ENCODE measurements around the gene PTPRT.

The PTPRT gene

GRCh38 chr20:42734660-42735368 is 454.9 kb downstream of the PTPRT start:
- DNase-seq (ENCODE audit: insufficient read length) (no peak), FAIRE-seq (no peak)
- TF ChIP-seq POLR2A (IDR thresholded peaks at IDR 0.05; ENCODE audit: low read depth, low read length) (no peak), POLR2AphosphoS5 (IDR thresholded peaks at IDR 0.05; ENCODE audit: low read depth, low read length) (no peak), TAF1 (IDR thresholded peaks at IDR 0.05; ENCODE audit: borderline replicate concordance, low read depth, low read length) (no peak)

- FAIRE-seq, result no peak
- no peak for TF ChIP-seq POLR2A (IDR thresholded peaks at IDR 0.05; ENCODE audit: low read depth, low read length)
- TF ChIP-seq POLR2AphosphoS5 (IDR thresholded peaks at IDR 0.05; ENCODE audit: low read depth, low read length), result no peak
- TF ChIP-seq TAF1 (IDR thresholded peaks at IDR 0.05; ENCODE audit: borderline replicate concordance, low read depth, low read length), result no peak
- DNase-seq (ENCODE audit: insufficient read length), result no peak
Measured at GRCh38 chr20:42721923-42722322, 467.8 kb downstream of the PTPRT start.

GRCh38 chr20:42714298-42715141 is 475.2 kb downstream of the PTPRT start:
- no peak for TF ChIP-seq POLR2A (IDR thresholded peaks at IDR 0.05; ENCODE audit: low read depth, low read length)
- TF ChIP-seq TAF1 (IDR thresholded peaks at IDR 0.05; ENCODE audit: borderline replicate concordance, low read depth, low read length), result no peak
- TF ChIP-seq POLR2AphosphoS5 (IDR thresholded peaks at IDR 0.05; ENCODE audit: low read depth, low read length), result no peak
- DNase-seq (ENCODE audit: insufficient read length), result no peak
- FAIRE-seq, result no peak

- TF ChIP-seq TAF1 (IDR thresholded peaks at IDR 0.05; ENCODE audit: borderline replicate concordance, low read depth, low read length), result no peak
- TF ChIP-seq POLR2AphosphoS5 (IDR thresholded peaks at IDR 0.05; ENCODE audit: low read depth, low read length), result no peak
- no peak for TF ChIP-seq POLR2A (IDR thresholded peaks at IDR 0.05; ENCODE audit: low read depth, low read length)
- FAIRE-seq (no peak), DNase-seq (ENCODE audit: insufficient read length) (no peak)
Measured at GRCh38 chr20:42708266-42708665, 481.4 kb downstream of the PTPRT start.

- FAIRE-seq (no peak), DNase-seq (ENCODE audit: insufficient read length) (no peak)
- TF ChIP-seq POLR2AphosphoS5 (IDR thresholded peaks at IDR 0.05; ENCODE audit: low read depth, low read length) (no peak), POLR2A (IDR thresholded peaks at IDR 0.05; ENCODE audit: low read depth, low read length) (no peak), TAF1 (IDR thresholded peaks at IDR 0.05; ENCODE audit: borderline replicate concordance, low read depth, low read length) (no peak)
Measured at GRCh38 chr20:42706759-42707158, 482.9 kb downstream of the PTPRT start.

- TF ChIP-seq POLR2A (IDR thresholded peaks at IDR 0.05; ENCODE audit: low read depth, low read length), result no peak
- TF ChIP-seq POLR2AphosphoS5 (IDR thresholded peaks at IDR 0.05; ENCODE audit: low read depth, low read length), result no peak
- no peak for TF ChIP-seq TAF1 (IDR thresholded peaks at IDR 0.05; ENCODE audit: borderline replicate concordance, low read depth, low read length)
- FAIRE-seq, result no peak
- DNase-seq (ENCODE audit: insufficient read length), result no peak
Measured at GRCh38 chr20:42705550-42705949, 484.2 kb downstream of the PTPRT start.

- FAIRE-seq (no peak), DNase-seq (ENCODE audit: insufficient read length) (no peak)
- TF ChIP-seq POLR2A (IDR thresholded peaks at IDR 0.05; ENCODE audit: low read depth, low read length), result no peak
- TF ChIP-seq TAF1 (IDR thresholded peaks at IDR 0.05; ENCODE audit: borderline replicate concordance, low read depth, low read length), result no peak
- TF ChIP-seq POLR2AphosphoS5 (IDR thresholded peaks at IDR 0.05; ENCODE audit: low read depth, low read length), result no peak
Measured at GRCh38 chr20:42703744-42704143, 486.0 kb downstream of the PTPRT start.

GRCh38 chr20:42701948-42702347 is 487.8 kb downstream of the PTPRT start:
- no peak for TF ChIP-seq POLR2AphosphoS5 (IDR thresholded peaks at IDR 0.05; ENCODE audit: low read depth, low read length)
- no peak for TF ChIP-seq POLR2A (IDR thresholded peaks at IDR 0.05; ENCODE audit: low read depth, low read length)
- no peak for TF ChIP-seq TAF1 (IDR thresholded peaks at IDR 0.05; ENCODE audit: borderline replicate concordance, low read depth, low read length)
- no peak for DNase-seq (ENCODE audit: insufficient read length)
- no peak for FAIRE-seq

GRCh38 chr20:42700372-42700771 is 489.3 kb downstream of the PTPRT start:
- no peak for DNase-seq (ENCODE audit: insufficient read length)
- TF ChIP-seq POLR2AphosphoS5 (IDR thresholded peaks at IDR 0.05; ENCODE audit: low read depth, low read length) (no peak), POLR2A (IDR thresholded peaks at IDR 0.05; ENCODE audit: low read depth, low read length) (no peak), TAF1 (IDR thresholded peaks at IDR 0.05; ENCODE audit: borderline replicate concordance, low read depth, low read length) (no peak)
- no peak for FAIRE-seq

GRCh38 chr20:42697962-42698361 is 491.7 kb downstream of the PTPRT start:
- no peak for DNase-seq (ENCODE audit: insufficient read length)
- no peak for TF ChIP-seq TAF1 (IDR thresholded peaks at IDR 0.05; ENCODE audit: borderline replicate concordance, low read depth, low read length)
- TF ChIP-seq POLR2AphosphoS5 (IDR thresholded peaks at IDR 0.05; ENCODE audit: low read depth, low read length), result no peak
- no peak for TF ChIP-seq POLR2A (IDR thresholded peaks at IDR 0.05; ENCODE audit: low read depth, low read length)
- no peak for FAIRE-seq

GRCh38 chr20:42690842-42691437 is 498.8 kb downstream of the PTPRT start:
- FAIRE-seq (no peak), DNase-seq (ENCODE audit: insufficient read length) (no peak)
- no peak for TF ChIP-seq POLR2A (IDR thresholded peaks at IDR 0.05; ENCODE audit: low read depth, low read length)
- TF ChIP-seq POLR2AphosphoS5 (IDR thresholded peaks at IDR 0.05; ENCODE audit: low read depth, low read length), result no peak
- TF ChIP-seq TAF1 (IDR thresholded peaks at IDR 0.05; ENCODE audit: borderline replicate concordance, low read depth, low read length), result no peak

Data from GM12892 (cell line).